BJ (cell line): ENCODE data around the gene MBTPS1. TPM values are rescaled to one million over a fixed set of nuclear protein-coding genes. Genes with fewer than 3 reads are reported as not detected.

Experiments used
- CTCF ChIA-PET: fragments of 350-600 bp; formaldehyde crosslinking; extraction: SDS; loops from one replicate; lab custom pipeline; 2021; ENCODE audit warnings: antibody characterized with exemption, inconsistent platforms; lab: Yijun Ruan, JAX
- POLR2A ChIA-PET: fragments of 300-600 bp; sonication (Branson Sonifier 250); formaldehyde crosslinking; extraction: SDS; loops from one replicate; lab custom pipeline; 2021; ENCODE audit warnings: antibody characterized with exemption; lab: Charles Lee
- DNase-seq: peaks from one replicate; pipeline ENCODE4 v3.0.0-alpha.2; 2011; ENCODE audit warnings: low read depth
- H3K27me3 ChIP-seq: 2 replicates; pipeline ENCODE4 v1.6.0; 2011; ENCODE audit warnings: low read length; ENCODE audit not compliant: control insufficient read depth, insufficient read depth
- H3K36me3 ChIP-seq: 2 replicates; pipeline ENCODE4 v1.5.1; 2011; ENCODE audit warnings: low read length; ENCODE audit not compliant: control insufficient read depth, insufficient read depth
- H3K4me3 ChIP-seq: 2 replicates; pipeline ENCODE4 v1.5.1; 2011; ENCODE audit warnings: low read depth, mild to moderate bottlenecking, control low read depth, low read length
- CTCF ChIP-seq: IDR thresholded peaks from 2 replicates; pipeline ENCODE4 v1.5.1; 2011; ENCODE audit warnings: low read depth, mild to moderate bottlenecking, control low read depth, inconsistent platforms, low read length, moderate library complexity; ENCODE audit not compliant: insufficient read depth
- polyA plus RNA-seq: library from polyadenylated mRNA; depleted of rRNA; stranded (reverse); fragments of >200 nt; gene quantifications from 2 replicates; pipeline ENCODE4 v1.2.3, GENCODE V29; 2011

The MBTPS1 gene
- polyA plus RNA-seq, 1 experiment = 72.6 TPM

GRCh38 chr16:84071121-84071520, 45.6 kb downstream of the MBTPS1 start:
- TF ChIP-seq CTCF = no peak
- no peaks in the 10 kb centered on the region for H3K27me3 ChIP-seq
- ChIA-PET CTCF (interaction anchor here (1.3 to 14.0 kb wide), 5 partner anchors 8 to 115 kb away, joined by 4 to 161 read pairs (median 4); partner anchors contain the start of gene OSGIN1), POLR2A (no interaction called here)
- peaks cover 38% of the 10 kb centered on the region for H3K36me3 ChIP-seq
- H3K4me3 ChIP-seq = no peak overlapping the region
- no peak for DNase-seq

GRCh38 chr16:84069540-84069939, 47.2 kb downstream of the MBTPS1 start:
- Histone ChIP-seq H3K36me3 (peaks cover 31% of the 10 kb centered on the region), H3K27me3 (no peaks in the 10 kb centered on the region), H3K4me3 (no peak overlapping the region)
- no peak for TF ChIP-seq CTCF
- ChIA-PET CTCF (interaction anchor here (0.6 to 14.0 kb wide), 3 partner anchors 15 to 113 kb away, joined by 3 to 161 read pairs (median 12); partner anchors contain the start of gene OSGIN1), POLR2A (no interaction called here)
- DNase-seq = no peak

- no peak overlapping the region for H3K4me3 ChIP-seq
- H3K27me3 ChIP-seq = no peaks in the 10 kb centered on the region
- TF ChIP-seq CTCF = no peak
- POLR2A ChIA-PET = no interaction called here
- H3K36me3 ChIP-seq = peaks cover 29% of the 10 kb centered on the region
- DNase-seq = no peak
- CTCF ChIA-PET = interaction anchor here (2.5 to 14.0 kb wide), 2 partner anchors 16 to 113 kb away, joined by 12 to 161 read pairs; partner anchors contain the start of gene OSGIN1
These were observed 47.8 kb downstream of the MBTPS1 start for GRCh38 chr16:84068783-84069462.

- CTCF ChIA-PET = interaction anchor here (2.5 to 14.0 kb wide), 3 partner anchors 15 to 112 kb away, joined by 11 to 161 read pairs (median 13); partner anchors contain the start of gene OSGIN1
- Histone ChIP-seq H3K36me3 (peaks cover 30% of the 10 kb centered on the region), H3K4me3 (no peak overlapping the region), H3K27me3 (no peaks in the 10 kb centered on the region)
- no peak for DNase-seq
- POLR2A ChIA-PET = no interaction called here
- no peak for TF ChIP-seq CTCF
These were observed 48.7 kb downstream of the MBTPS1 start for GRCh38 chr16:84068041-84068440.

GRCh38 chr16:84067640-84068039, 49.1 kb downstream of the MBTPS1 start:
- DNase-seq = no peak
- ChIA-PET POLR2A (no interaction called here), CTCF (interaction anchor here (2.5 to 14.0 kb wide), 3 partner anchors 15 to 111 kb away, joined by 11 to 161 read pairs (median 13); partner anchors contain the start of gene OSGIN1)
- Histone ChIP-seq H3K4me3 (no peak overlapping the region), H3K36me3 (peaks cover 33% of the 10 kb centered on the region), H3K27me3 (no peaks in the 10 kb centered on the region)
- TF ChIP-seq CTCF = no peak
